GF-D8 (cell line): ENCODE measurements around the gene PKP1.
"Not testable (repeated sequence)": the region's sequence is repeated elsewhere in the genome, so short reads cannot be mapped to it uniquely, and the experiment has no call there.

ENCODE experiments used
- DNase-seq: peaks from one replicate; lab custom pipeline; 2025; lab: John Stamatoyannopoulos, UW

PKP1 gene, protein sequence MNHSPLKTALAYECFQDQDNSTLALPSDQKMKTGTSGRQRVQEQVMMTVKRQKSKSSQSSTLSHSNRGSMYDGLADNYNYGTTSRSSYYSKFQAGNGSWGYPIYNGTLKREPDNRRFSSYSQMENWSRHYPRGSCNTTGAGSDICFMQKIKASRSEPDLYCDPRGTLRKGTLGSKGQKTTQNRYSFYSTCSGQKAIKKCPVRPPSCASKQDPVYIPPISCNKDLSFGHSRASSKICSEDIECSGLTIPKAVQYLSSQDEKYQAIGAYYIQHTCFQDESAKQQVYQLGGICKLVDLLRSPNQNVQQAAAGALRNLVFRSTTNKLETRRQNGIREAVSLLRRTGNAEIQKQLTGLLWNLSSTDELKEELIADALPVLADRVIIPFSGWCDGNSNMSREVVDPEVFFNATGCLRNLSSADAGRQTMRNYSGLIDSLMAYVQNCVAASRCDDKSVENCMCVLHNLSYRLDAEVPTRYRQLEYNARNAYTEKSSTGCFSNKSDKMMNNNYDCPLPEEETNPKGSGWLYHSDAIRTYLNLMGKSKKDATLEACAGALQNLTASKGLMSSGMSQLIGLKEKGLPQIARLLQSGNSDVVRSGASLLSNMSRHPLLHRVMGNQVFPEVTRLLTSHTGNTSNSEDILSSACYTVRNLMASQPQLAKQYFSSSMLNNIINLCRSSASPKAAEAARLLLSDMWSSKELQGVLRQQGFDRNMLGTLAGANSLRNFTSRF

DNA sequence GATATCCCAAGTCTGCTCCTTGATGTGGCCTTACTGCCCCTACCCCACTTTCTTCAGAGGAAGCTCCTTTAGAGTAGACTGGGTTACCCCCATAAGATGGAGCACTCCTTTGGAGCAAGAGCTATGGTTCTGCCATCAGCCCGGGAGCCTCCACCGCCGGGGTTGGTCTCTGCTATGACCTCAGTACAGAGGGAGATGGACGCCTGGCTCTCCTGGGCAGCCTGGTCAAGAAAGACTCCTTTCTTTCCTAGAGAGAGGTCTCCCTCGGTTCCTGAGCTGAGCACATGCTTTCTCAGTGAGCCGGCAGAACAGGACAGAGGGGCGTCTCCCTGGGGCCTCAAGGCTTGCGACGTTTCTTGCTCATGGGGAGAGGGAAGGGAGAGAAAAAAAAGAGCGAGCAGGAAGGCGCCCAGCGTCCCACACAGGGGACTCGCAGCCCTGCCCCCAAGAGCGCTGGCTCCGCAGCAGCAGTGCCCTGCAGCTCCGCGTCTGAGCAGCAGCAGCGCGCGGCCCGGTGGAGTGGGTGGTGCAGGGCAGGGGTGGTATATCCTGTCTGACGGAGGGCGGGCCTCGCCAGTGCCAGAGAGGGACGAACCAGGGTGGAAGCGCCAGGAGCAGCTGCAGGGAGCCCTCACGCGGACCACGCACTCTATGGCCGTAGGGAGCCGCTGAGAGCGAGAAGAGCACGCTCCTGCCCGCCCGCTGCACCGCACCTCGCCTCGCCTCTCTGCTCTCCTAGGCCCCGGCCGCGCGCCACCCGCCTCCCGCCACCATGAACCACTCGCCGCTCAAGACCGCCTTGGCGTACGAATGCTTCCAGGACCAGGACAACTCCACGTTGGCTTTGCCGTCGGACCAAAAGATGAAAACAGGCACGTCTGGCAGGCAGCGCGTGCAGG is at the start of gene PKP1:
Gene PKP1, plus strand, starts transcription at position 576 of the 899 bp plus-strand sequence. Its CDS starts 197 bp downstream, at position 773.
- DNase-seq = no peak

DNA sequence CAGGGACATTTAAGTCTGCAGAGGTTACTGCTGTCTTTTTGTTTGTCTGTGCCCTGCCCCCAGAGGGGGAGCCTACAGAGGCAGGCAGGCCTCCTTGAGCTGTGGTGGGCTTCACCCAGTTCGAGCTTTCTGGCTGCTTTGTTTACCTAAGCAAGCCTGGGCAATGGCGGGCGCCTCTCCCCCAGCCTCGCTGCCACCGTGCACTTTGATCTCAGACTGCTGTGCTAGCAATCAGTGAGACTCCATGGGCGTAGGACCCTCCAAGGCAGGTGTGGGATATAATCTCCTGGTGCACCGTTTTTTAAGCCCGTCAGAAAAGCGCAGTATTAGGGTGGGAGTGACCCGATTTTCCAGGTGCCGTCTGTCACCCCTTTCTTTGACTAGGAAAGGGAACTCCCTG is 43.7 kb upstream of the PKP1 start:
- not testable (repeated sequence) for DNase-seq

DNA sequence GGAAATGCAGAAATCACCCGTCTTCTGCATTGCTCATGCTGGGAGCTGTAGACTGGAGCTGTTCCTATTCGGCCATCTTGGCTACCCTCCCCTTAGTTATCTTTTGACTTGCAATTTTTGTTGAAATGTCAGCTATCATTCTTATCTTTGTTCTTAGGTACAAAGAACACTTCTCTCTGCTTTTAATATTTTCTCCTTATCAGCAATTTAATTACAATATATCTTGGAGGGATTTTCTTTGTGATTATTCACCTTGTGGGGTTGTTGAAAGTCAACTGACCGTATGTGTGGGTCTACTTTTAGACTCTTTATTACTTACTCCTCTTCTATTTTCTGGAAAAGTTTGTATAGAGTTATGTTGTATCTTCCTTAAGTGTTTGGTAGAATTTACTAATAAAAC is 43.1 kb upstream of the PKP1 start:
- DNase-seq = no peak

- no peak for DNase-seq
These were observed 41.6 kb upstream of the PKP1 start for GRCh38 chr1:201241736-201242135.

DNA sequence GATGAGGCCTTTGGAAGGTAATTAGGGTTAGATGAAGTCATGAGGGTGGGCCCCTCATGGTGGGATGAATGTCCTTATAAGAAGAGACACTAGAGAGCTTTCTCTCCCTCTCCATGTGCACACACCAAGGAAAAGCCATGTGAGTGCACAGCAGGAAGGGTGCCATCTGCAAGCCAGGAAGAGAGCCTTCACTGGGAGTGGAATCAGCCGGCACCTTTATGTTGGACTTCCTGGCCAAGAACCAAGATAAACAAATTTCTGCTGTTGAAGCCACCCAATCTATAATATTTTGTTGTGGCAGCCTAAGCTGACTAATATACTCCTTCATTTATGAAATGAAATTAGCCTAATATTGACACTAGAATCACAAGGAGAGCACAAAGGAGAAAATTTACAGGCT is 38.2 kb upstream of the PKP1 start:
- DNase-seq = no peak

GRCh38 chr1:201248721-201249559 is 34.4 kb upstream of the PKP1 start:
- DNase-seq = no peak

- no peak for DNase-seq
These were observed 32.8 kb upstream of the PKP1 start for GRCh38 chr1:201250326-201251011.

DNA sequence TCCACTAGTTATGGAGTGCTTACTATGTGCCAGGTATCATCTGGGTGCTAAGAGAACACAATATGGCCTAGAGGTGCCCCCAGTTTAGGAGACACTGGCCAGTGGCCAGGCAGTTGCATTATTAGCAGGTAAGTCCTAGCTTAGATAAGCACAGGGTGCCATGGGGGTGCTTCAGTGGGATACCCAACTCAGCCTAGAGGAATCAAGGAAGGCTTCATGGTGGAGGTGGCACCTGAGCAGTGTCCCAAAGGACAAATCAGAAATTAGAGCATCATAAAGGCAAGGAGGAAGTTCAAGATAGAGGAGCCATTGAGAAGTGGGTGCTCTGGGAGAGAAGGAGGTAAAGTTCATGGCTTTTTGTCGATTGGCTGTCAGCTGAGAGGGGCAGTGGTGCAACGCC is 31.9 kb upstream of the PKP1 start:
- DNase-seq = no peak

DNA sequence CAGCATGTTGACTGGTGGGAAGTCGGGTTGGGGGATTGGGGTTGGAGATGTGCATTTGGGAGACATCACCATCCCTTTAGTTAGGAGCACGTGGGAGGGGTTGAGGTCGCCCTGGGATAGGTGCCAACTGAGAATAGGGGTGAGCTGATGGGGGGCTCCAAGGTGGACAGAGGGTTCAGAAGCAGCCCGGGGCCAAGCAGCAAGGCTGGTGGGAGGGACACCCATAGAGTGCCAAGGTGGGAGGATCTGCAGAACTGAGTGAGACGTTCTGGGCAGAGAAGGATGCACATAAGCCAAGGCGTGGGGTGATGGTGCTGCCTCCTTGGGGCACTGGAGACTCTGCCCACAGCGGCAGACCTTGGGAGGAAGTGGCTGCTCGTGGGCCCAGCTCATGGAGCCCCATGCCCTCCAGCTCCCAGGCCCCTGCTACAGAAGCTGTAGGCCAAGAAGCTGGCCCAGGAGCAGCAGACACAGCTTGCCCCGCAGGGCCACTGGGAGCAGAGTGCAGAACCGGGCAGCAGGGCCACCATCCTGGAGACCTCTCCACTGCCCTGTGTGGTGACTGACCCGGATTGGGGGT is 31.4 kb upstream of the PKP1 start:
- no peak for DNase-seq

DNA sequence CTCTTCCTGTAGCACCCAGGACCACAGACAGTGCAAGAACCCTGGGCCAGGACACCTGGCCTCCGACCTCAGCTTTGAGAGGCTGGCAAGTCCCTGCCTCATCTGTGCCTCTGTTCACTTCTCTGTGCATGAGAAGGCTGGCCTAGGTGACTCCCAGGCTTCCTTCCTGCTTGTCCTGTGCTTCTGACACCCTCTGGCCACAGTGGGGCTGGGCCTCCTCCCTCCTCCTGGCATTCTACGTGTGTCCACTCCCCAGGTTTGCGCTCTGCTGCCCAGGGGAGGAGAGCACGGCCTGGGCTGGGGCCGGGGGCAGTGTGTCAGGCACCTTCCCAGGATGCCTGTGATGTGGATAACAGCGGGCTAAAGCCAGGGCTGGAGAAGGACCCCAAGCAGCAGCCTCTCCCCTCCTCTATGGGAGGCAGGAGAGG is 30.3 kb upstream of the PKP1 start:
- no peak for DNase-seq

- DNase-seq = no peak
These were observed 29.9 kb upstream of the PKP1 start for GRCh38 chr1:201253411-201253810.

DNA sequence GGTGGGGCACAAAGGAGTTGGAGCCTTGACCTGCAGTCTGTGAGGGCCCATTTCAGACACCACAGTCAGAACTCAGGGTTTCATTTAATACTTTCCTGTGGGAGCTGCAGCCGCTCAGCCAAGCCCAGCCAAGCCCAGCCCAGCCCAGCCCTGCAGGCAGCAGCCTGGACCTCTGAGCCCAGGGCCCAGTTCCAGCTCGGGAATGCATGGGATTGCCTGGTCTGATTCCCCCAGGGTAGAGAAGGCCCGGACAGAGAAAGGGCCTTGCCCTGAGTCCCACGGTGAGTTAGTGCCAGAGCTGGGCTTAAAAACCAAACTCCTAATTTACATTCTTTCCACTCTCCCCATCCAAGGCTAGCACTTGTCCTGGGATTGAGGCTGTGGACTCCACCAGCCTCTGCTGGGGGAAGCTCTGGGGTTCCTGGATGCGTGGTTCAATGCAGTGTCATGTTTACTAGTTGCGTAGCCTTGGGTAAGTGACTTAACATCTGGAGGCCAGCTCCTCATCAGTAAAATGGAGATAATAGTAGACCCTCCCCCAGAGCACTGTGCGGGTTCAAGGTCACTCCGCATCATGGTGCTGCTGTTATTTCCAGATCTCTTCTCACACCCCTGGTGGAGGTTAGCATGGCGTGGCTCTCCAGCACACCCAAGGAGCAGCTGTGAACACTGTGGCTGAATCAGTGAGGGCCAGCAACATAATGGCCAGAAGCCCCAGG is 29.2 kb upstream of the PKP1 start:
- no peak for DNase-seq

- no peak for DNase-seq
These were observed 28.5 kb upstream of the PKP1 start for GRCh38 chr1:201254625-201255478.

DNA sequence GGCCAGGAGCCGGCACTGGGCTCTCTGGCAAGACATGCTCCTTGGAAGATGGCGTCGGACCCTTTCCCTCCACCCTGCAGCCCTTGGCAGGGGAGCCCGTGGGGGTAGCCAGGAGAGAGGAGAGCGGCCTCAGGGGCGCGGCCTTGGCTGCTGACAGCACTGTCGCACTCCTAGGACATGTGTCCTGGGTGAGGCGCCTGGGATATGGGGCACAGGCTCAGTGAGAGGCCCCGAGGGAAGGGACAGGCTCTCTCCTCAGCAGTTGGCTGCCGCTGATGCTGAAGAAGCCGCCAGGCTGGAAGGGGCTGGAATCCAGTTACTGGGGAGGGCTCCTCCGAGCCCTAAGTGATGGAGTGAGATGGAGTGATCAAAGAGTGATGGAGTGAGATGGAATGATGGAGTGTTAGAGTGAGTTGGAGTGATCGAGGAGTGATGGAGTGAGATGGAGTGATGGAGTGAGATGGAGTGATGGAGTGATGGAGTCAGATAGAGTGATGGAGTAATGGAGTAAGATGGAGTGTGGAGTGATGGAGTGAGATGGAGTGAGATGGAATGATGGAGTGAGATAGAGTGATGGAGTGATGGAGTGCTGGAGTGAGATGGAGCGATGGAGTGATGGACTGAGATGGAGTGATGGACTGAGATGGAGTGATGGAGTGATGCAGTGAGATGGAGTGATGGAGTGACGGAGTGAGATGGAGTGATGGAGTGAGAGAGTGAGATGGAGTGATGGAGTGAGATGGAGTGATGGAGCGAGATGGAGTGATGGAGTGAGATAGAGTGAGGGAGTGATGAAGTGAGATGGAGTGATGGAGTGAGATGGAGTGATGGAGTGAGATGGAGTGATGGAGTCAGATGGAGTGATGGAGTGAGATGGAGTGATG is 27.6 kb upstream of the PKP1 start:
- DNase-seq = no peak

DNA sequence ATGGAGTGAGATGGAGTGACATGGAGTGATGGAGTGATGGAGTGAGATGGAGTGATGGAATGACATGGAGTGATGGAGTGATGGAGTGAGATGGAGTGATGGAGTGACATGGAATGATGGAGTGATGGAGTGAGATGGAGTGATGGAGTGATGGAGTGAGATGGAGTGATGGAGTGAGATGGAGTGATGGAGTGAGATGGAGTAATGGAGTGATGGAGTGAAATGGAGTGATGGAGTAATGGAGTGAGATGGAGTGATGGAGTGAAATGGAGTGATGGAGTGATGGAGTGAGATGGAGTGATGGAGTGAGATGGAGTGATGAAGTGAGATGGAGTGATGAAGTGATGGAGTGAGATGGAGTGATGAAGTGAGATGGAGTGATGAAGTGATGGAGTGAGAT is 25.2 kb upstream of the PKP1 start:
- DNase-seq = not testable (repeated sequence)

- DNase-seq = no peak
These were observed 24.5 kb upstream of the PKP1 start for GRCh38 chr1:201258763-201259230.

GRCh38 chr1:201259476-201260235 is 23.6 kb upstream of the PKP1 start:
- no peak for DNase-seq
